Measurements from ENCODE around the gene CDK5RAP2.

The CDK5RAP2 gene

GRCh38 chr9:120387257-120388002 lies 192.5 kb downstream of the CDK5RAP2 start:
- no peak overlapping the region for H3K4me3 ChIP-seq (ENCODE audit: low read depth, low read length)
- TF ChIP-seq CTCF (IDR thresholded peaks at IDR 0.05; ENCODE audit: insufficient read depth, low read depth, low read length, missing control alignments): no peak
- no peak for DNase-seq (ENCODE audit: low read depth)

GRCh38 chr9:120386390-120387131 lies 193.4 kb downstream of the CDK5RAP2 start:
- no peak for TF ChIP-seq CTCF (IDR thresholded peaks at IDR 0.05; ENCODE audit: insufficient read depth, low read depth, low read length, missing control alignments)
- no peak overlapping the region for H3K4me3 ChIP-seq (ENCODE audit: low read depth, low read length)
- no peak for DNase-seq (ENCODE audit: low read depth)

- no peak overlapping the region for H3K4me3 ChIP-seq (ENCODE audit: low read depth, low read length)
These were observed 194.2 kb downstream of the CDK5RAP2 start for GRCh38 chr9:120385606-120386389.

GRCh38 chr9:120384925-120385272 lies 195.1 kb downstream of the CDK5RAP2 start:
- TF ChIP-seq CTCF (IDR thresholded peaks at IDR 0.05; ENCODE audit: insufficient read depth, low read depth, low read length, missing control alignments): no peak
- no peak overlapping the region for H3K4me3 ChIP-seq (ENCODE audit: low read depth, low read length)
- no peak for DNase-seq (ENCODE audit: low read depth)

More at GRCh38 chr9:120385606-120386389, 194.2 kb downstream of the CDK5RAP2 start:
- no peak for DNase-seq (ENCODE audit: low read depth)
- no peak for TF ChIP-seq CTCF (IDR thresholded peaks at IDR 0.05; ENCODE audit: insufficient read depth, low read depth, low read length, missing control alignments)

GRCh38 chr9:120383999-120384924 lies 195.7 kb downstream of the CDK5RAP2 start:
- no peak for DNase-seq (ENCODE audit: low read depth)
- TF ChIP-seq CTCF (IDR thresholded peaks at IDR 0.05; ENCODE audit: insufficient read depth, low read depth, low read length, missing control alignments): no peak

GRCh38 chr9:120383611-120383998 lies 196.4 kb downstream of the CDK5RAP2 start:
- TF ChIP-seq CTCF (IDR thresholded peaks at IDR 0.05; ENCODE audit: insufficient read depth, low read depth, low read length, missing control alignments): no peak
- no peak for DNase-seq (ENCODE audit: low read depth)
- H3K4me3 ChIP-seq (ENCODE audit: low read depth, low read length): no peak overlapping the region

More at GRCh38 chr9:120383999-120384924, 195.7 kb downstream of the CDK5RAP2 start:
- no peak overlapping the region for H3K4me3 ChIP-seq (ENCODE audit: low read depth, low read length)
